CD14-positive monocyte (primary cell): Measurements from ENCODE around the gene FAM180A. TPM values are rescaled to one million over a fixed set of nuclear protein-coding genes. Genes with fewer than 3 reads are reported as not detected.

ENCODE experiments used
- DNase-seq, 3 donors: peaks; one replicate each; pipeline ENCODE4 v3.0.0-alpha.2; 2011 to 2022
- H2AFZ ChIP-seq: 2 replicates; pipeline ENCODE4 v1.6.0; 2012; ENCODE audit warnings: mild to moderate bottlenecking, low read depth, low read length, inconsistent platforms; ENCODE audit not compliant: insufficient read depth, poor library complexity, severe bottlenecking
- H3K27ac ChIP-seq, 2 donors: 1 replicate in 1 of 2; 2 replicates in 1 of 2; pipeline ENCODE4 v1.5.1; 2012 to 2013; ENCODE audit warnings: low read length in 2 of 2, control low read depth in 1 of 2, inconsistent platforms in 1 of 2, low read depth in 1 of 2, mild to moderate bottlenecking in 1 of 2
- H3K27me3 ChIP-seq, 2 donors: one replicate each; pipeline versions ENCODE4 v1.6.0 to v1.6.1; 2011 to 2013; ENCODE audit warnings: low read length in 2 of 2; ENCODE audit not compliant: control insufficient read depth in 2 of 2, insufficient read depth in 2 of 2
- H3K36me3 ChIP-seq, 2 donors: replicated peaks in 1 of 2; 1 replicate in 1 of 2; 2 replicates in 1 of 2; pipeline versions ENCODE4 v1.5.1 to v1.6.1; 2012 to 2013; ENCODE audit warnings: low read length in 2 of 2, control low read depth in 1 of 2, inconsistent platforms in 1 of 2, mild to moderate bottlenecking in 1 of 2; ENCODE audit not compliant: insufficient read depth in 2 of 2, control insufficient read depth in 1 of 2
- H3K4me1 ChIP-seq, 2 donors: 1 replicate in 1 of 2; 2 replicates in 1 of 2; pipeline versions ENCODE4 v1.5.1 to v1.6.1; 2012 to 2013; ENCODE audit warnings: low read length in 2 of 2, control low read depth in 1 of 2, inconsistent platforms in 1 of 2, mild to moderate bottlenecking in 1 of 2, moderate library complexity in 1 of 2; ENCODE audit not compliant: insufficient read depth in 2 of 2, control insufficient read depth in 1 of 2
- H3K4me2 ChIP-seq: replicated peaks from 2 replicates; pipeline ENCODE3; 2012; ENCODE audit warnings: low read length, moderate library complexity, mild to moderate bottlenecking; ENCODE audit not compliant: poor library complexity, severe bottlenecking; ENCODE audit errors: extremely low read depth
- H3K4me3 ChIP-seq, 3 experiments: fragments of 200-600 bp in 1 of 3; sonication (generic) in 1 of 3; replicated peaks in 1 of 3; 1 replicate in 2 of 3; 2 replicates in 1 of 3; pipeline ENCODE4 v1.5.1; 2011 to 2013; ENCODE audit warnings: low read length in 3 of 3, mild to moderate bottlenecking in 3 of 3, control low read depth in 2 of 3, low read depth in 2 of 3, inconsistent platforms in 1 of 3, moderate library complexity in 1 of 3
- H3K79me2 ChIP-seq: 2 replicates; pipeline ENCODE4 v1.6.0; 2012; ENCODE audit warnings: mild to moderate bottlenecking, control low read depth, inconsistent platforms, low read length, moderate library complexity; ENCODE audit not compliant: insufficient read depth
- H3K9ac ChIP-seq: 2 replicates; pipeline ENCODE4 v1.6.0; 2017; ENCODE audit warnings: low read length, mild to moderate bottlenecking; ENCODE audit not compliant: insufficient read depth, poor library complexity, severe bottlenecking
- H3K9me3 ChIP-seq, 2 donors: replicated peaks in 1 of 2; 1 replicate in 1 of 2; 2 replicates in 1 of 2; pipeline versions ENCODE4 v1.5.1 to v1.6.1; 2012 to 2013; ENCODE audit warnings: low read length in 2 of 2, control low read depth in 1 of 2; ENCODE audit not compliant: control insufficient read depth in 1 of 2, insufficient read depth in 1 of 2
- H4K20me1 ChIP-seq: 2 replicates; pipeline ENCODE4 v1.6.0; 2012; ENCODE audit warnings: mild to moderate bottlenecking, low read length, control low read depth, moderate library complexity; ENCODE audit not compliant: insufficient read depth
- H3K27ac Mint-ChIP-seq, 7 donors: one replicate each; pipeline ENCODE4 v1.8.0; 2020; ENCODE audit warnings: mild to moderate bottlenecking in 7 of 7, mixed read lengths in 7 of 7, moderate library complexity in 6 of 7, inconsistent platforms in 2 of 7
- H3K27me3 Mint-ChIP-seq, 3 donors: one replicate each; pipeline ENCODE4 v1.8.0; 2021 to 2022; ENCODE audit warnings: low read depth in 3 of 3, mild to moderate bottlenecking in 3 of 3, mixed read lengths in 3 of 3, moderate library complexity in 3 of 3, inconsistent platforms in 1 of 3
- H3K36me3 Mint-ChIP-seq, 2 donors: one replicate each; pipeline ENCODE4 v1.8.0; 2020; ENCODE audit warnings: mixed read lengths in 2 of 2, inconsistent platforms in 1 of 2, mild to moderate bottlenecking in 1 of 2
- H3K4me1 Mint-ChIP-seq: one replicate; pipeline ENCODE4 v1.8.0; 2020; ENCODE audit warnings: mild to moderate bottlenecking, mixed read lengths
- H3K4me3 Mint-ChIP-seq, 2 donors: one replicate each; pipeline ENCODE4 v1.8.0; 2020; ENCODE audit warnings: mild to moderate bottlenecking in 2 of 2, mixed read lengths in 2 of 2, moderate library complexity in 1 of 2
- H3K9me3 Mint-ChIP-seq, 7 donors: one replicate each; pipeline ENCODE4 v1.8.0; 2020 to 2022; ENCODE audit warnings: mixed read lengths in 7 of 7, mild to moderate bottlenecking in 6 of 7, moderate library complexity in 6 of 7, inconsistent platforms in 2 of 7
- CTCF ChIP-seq: fragments of 200-600 bp; IDR thresholded peaks from one replicate; pipeline ENCODE4 v1.8.0; 2022; ENCODE audit warnings: antibody characterized with exemption, mild to moderate bottlenecking
- WGBS: methylation state at CpG from one replicate; pipeline ENCODE4 v1.1.5; 2013; ENCODE audit warnings: missing lambda C conversion rate; ENCODE audit not compliant: insufficient coverage; 5-methylcytosine and 5-hydroxymethylcytosine counted together
- intact Hi-C, 2 donors: fragments of 100-400 bp; cut with micrococcal nuclease; formaldehyde crosslinking; loops; one replicate each; pipeline versions ENCODE4 v1.15.0 to v1.15.1; 2023
- polyA plus RNA-seq, 3 donors: library from polyadenylated mRNA; depleted of rRNA in 1 of 3; unstranded in 2 of 3; stranded (reverse) in 1 of 3; fragments of 300-500 nt in 2 of 3; fragments of >200 nt in 1 of 3; fragmentation: Illumina TruSeq in 2 of 3; gene quantifications; 1 replicate in 2 of 3; 2 replicates in 1 of 3; pipeline ENCODE4 v1.2.3, GENCODE V29; 2012 to 2021

The FAM180A gene
- polyA plus RNA-seq, 3 donors, result not detected

- H3K27ac Mint-ChIP-seq, result no peak overlapping the region
- WGBS, result 86% methylated on average over 7 of the region's 8 CpGs
- no peaks in the 10 kb centered on the region for H3K4me1 Mint-ChIP-seq
- Histone ChIP-seq H3K79me2 (no peaks in the 10 kb centered on the region), H3K4me3 (no peak overlapping the region), H2AFZ (no peak overlapping the region), H4K20me1 (no peaks in the 10 kb centered on the region), H3K4me1 (no peaks in the 10 kb centered on the region), H3K27me3 (no peaks in the 10 kb centered on the region), H3K4me2 (no peak overlapping the region), H3K36me3 (no peaks in the 10 kb centered on the region), H3K27ac (no peak overlapping the region), H3K9ac (no peak overlapping the region), H3K9me3 (no peaks in the 10 kb centered on the region)
- no peak for DNase-seq
- intact Hi-C loops, result no loop called here
- no peaks in the 10 kb centered on the region for H3K36me3 Mint-ChIP-seq
- peaks cover 2 to 9% (median 5%) of the 10 kb centered on the region in 3 donors for H3K27me3 Mint-ChIP-seq
- TF ChIP-seq CTCF, result no peak
- peaks cover 0 to 2% (median 0%) of the 10 kb centered on the region in 7 donors for H3K9me3 Mint-ChIP-seq
- no peak overlapping the region for H3K4me3 Mint-ChIP-seq
These were observed 3.5 kb downstream of the FAM180A start for GRCh38 chr7:135744938-135745702.

- no peak overlapping the region for H3K4me3 Mint-ChIP-seq
- Histone ChIP-seq H4K20me1 (no peaks in the 10 kb centered on the region), H3K27ac (no peak overlapping the region), H3K4me2 (no peak overlapping the region), H3K36me3 (no peaks in the 10 kb centered on the region), H3K4me1 (no peaks in the 10 kb centered on the region), H2AFZ (no peak overlapping the region), H3K27me3 (no peaks in the 10 kb centered on the region), H3K4me3 (no peak overlapping the region), H3K9me3 (no peaks in the 10 kb centered on the region), H3K9ac (no peak overlapping the region), H3K79me2 (no peaks in the 10 kb centered on the region)
- H3K9me3 Mint-ChIP-seq, result peaks cover 0 to 2% (median 0%) of the 10 kb centered on the region in 7 donors
- H3K27ac Mint-ChIP-seq, result peak overlapping the region in 2 of 7 donors; percentile 5 to 71
- no peaks in the 10 kb centered on the region for H3K36me3 Mint-ChIP-seq
- WGBS, result 91% methylated on average over 8 of the region's 14 CpGs
- intact Hi-C loops, result no loop called here
- no peak for TF ChIP-seq CTCF
- no peak for DNase-seq
- H3K4me1 Mint-ChIP-seq, result no peaks in the 10 kb centered on the region
- peaks cover 3 to 15% (median 5%) of the 10 kb centered on the region in 3 donors for H3K27me3 Mint-ChIP-seq
These were observed 4.5 kb downstream of the FAM180A start for GRCh38 chr7:135743907-135744731.
